Activated CD8-positive, alpha-beta memory T cell treated with anti-CD3 and anti-CD28 coated beads for 48 hours (primary cell): ENCODE measurements around the gene BROX.

Experiments used
- DNase-seq, 3 experiments: peaks; one replicate each; pipeline ENCODE4 v3.0.0-alpha.2; 2020; ENCODE audit warnings: low read depth in 2 of 3, low spot score in 2 of 3

BROX gene

GRCh38 chr1:222772996-222773379 is 60.6 kb downstream of the BROX start:
- DNase-seq = no peak

DNA sequence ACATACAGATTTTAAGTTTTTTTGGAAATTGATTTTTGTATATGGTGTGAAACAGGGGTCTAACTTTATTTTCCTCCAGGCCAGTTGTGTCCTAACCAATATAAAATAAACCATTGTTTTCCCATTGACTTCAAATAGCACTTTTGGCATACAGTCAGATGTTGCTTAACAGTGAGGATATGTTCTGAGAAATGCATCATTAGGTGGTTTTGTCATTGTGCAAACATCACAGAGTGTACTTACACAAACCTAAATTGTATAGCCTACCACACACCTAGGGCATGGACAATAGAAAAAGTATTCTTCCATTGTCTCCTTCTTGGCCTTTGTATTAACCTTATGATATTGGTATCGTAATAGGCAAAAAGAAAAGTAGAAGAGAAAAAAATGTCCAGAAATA is 65.1 kb downstream of the BROX start:
- DNase-seq = no peak

GRCh38 chr1:222777977-222778376 is 65.6 kb downstream of the BROX start:
- no peak for DNase-seq

GRCh38 chr1:222781251-222781650 is 68.9 kb downstream of the BROX start:
- no peak for DNase-seq

GRCh38 chr1:222783051-222783450 is 70.7 kb downstream of the BROX start:
- no peak for DNase-seq

- no peak for DNase-seq
Observed at GRCh38 chr1:222784371-222784770, 72.0 kb downstream of the BROX start.
